MM.1S (cell line): ENCODE data around the gene NTN5.

ENCODE experiments used
- DNase-seq: peaks from one replicate; pipeline ENCODE4 v3.0.0-alpha.2; 2015
- H2AFZ ChIP-seq: fragments of 300-600 bp; sonication (generic); 2 replicates; pipeline ENCODE4 v1.6.0; 2016; ENCODE audit warnings: antibody characterized with exemption, low read length
- H3F3A ChIP-seq: fragments of 300-600 bp; sonication (generic); 2 replicates; pipeline ENCODE4 v1.6.1; 2016; ENCODE audit warnings: mild to moderate bottlenecking, antibody characterized with exemption, low read length, moderate library complexity, mixed read lengths; ENCODE audit not compliant: insufficient read depth
- H3K27ac ChIP-seq: fragments of 300-600 bp; sonication (generic); 2 replicates; pipeline ENCODE4 v1.5.1; 2016; ENCODE audit warnings: mild to moderate bottlenecking, low read length
- H3K27me3 ChIP-seq: fragments of 300-600 bp; sonication (generic); replicated peaks from 2 replicates; pipeline ENCODE4 v1.6.0; 2016; ENCODE audit warnings: low read length; ENCODE audit not compliant: insufficient read depth
- H3K36me3 ChIP-seq: fragments of 300-600 bp; sonication (generic); replicated peaks from 2 replicates; pipeline ENCODE4 v1.6.1; 2016; ENCODE audit warnings: mild to moderate bottlenecking, low read length, mixed read lengths; ENCODE audit not compliant: insufficient read depth
- H3K4me1 ChIP-seq: fragments of 300-600 bp; sonication (generic); 2 replicates; pipeline ENCODE4 v1.6.1; 2016; ENCODE audit warnings: low read length, mixed read lengths
- H3K4me2 ChIP-seq: fragments of 300-600 bp; sonication (generic); 2 replicates; pipeline ENCODE4 v1.6.0; 2016; ENCODE audit warnings: low read depth, low read length
- H3K4me3 ChIP-seq: fragments of 300-600 bp; sonication (generic); 2 replicates; pipeline ENCODE4 v1.5.1; 2016; ENCODE audit warnings: low read length, mixed read lengths
- H3K79me2 ChIP-seq: fragments of 300-600 bp; sonication (generic); 2 replicates; pipeline ENCODE4 v1.6.1; 2016; ENCODE audit warnings: mixed run types, low read length, mixed read lengths
- H3K9ac ChIP-seq: fragments of 300-600 bp; sonication (generic); 2 replicates; pipeline ENCODE4 v1.6.1; 2016; ENCODE audit warnings: low read length, mixed read lengths
- H3K9me2 ChIP-seq: fragments of 300-600 bp; sonication (generic); replicated peaks from 2 replicates; pipeline ENCODE4 v1.6.1; 2016; ENCODE audit warnings: mild to moderate bottlenecking, low read length, mixed read lengths; ENCODE audit not compliant: insufficient read depth
- H3K9me3 ChIP-seq: fragments of 300-600 bp; sonication (generic); replicated peaks from 2 replicates; pipeline ENCODE4 v1.6.1; 2016; ENCODE audit warnings: mild to moderate bottlenecking, low read length, mixed read lengths; ENCODE audit not compliant: insufficient read depth
- H4K20me1 ChIP-seq: fragments of 300-600 bp; sonication (generic); 2 replicates; pipeline ENCODE4 v1.6.1; 2016; ENCODE audit warnings: mild to moderate bottlenecking, low read length, moderate library complexity, mixed read lengths; ENCODE audit not compliant: insufficient read depth
- CTCF ChIP-seq: fragments of 300-600 bp; sonication (generic); IDR thresholded peaks from 2 replicates; pipeline ENCODE4 v1.5.1; 2016; ENCODE audit warnings: antibody characterized with exemption, low read length, mixed read lengths
- EZH2 ChIP-seq: fragments of 300-600 bp; sonication (generic); optimal IDR thresholded peaks from 2 replicates; pipeline ENCODE3; 2017; ENCODE audit warnings: low read depth, mild to moderate bottlenecking, antibody characterized with exemption, low read length, mixed read lengths
- EZH2phosphoT487 ChIP-seq: fragments of 300-600 bp; sonication (generic); IDR thresholded peaks from 2 replicates; pipeline ENCODE4 v1.6.1; 2018; ENCODE audit warnings: antibody characterized with exemption, low read length

Gene NTN5

GRCh38 chr19:48670699-48671445, 1.9 kb downstream of the NTN5 start:
- Histone ChIP-seq H4K20me1 (no peaks in the 10 kb centered on the region), H3K27me3 (peaks cover 56% of the 10 kb centered on the region), H3K4me2 (no peak overlapping the region), H3K9me2 (no peaks in the 10 kb centered on the region), H3F3A (no peaks in the 10 kb centered on the region), H2AFZ (no peak overlapping the region), H3K9ac (no peak overlapping the region), H3K9me3 (no peaks in the 10 kb centered on the region), H3K79me2 (no peaks in the 10 kb centered on the region), H3K36me3 (no peaks in the 10 kb centered on the region), H3K4me3 (no peak overlapping the region), H3K4me1 (no peaks in the 10 kb centered on the region), H3K27ac (no peak overlapping the region)
- no peak for DNase-seq
- no peak for TF ChIP-seq CTCF
- TF ChIP-seq EZH2phosphoT487 = no peak
- no peak for TF ChIP-seq EZH2

GRCh38 chr19:48669903-48670668, 2.7 kb downstream of the NTN5 start:
- H2AFZ ChIP-seq = no peak overlapping the region
- H3K27ac ChIP-seq = no peak overlapping the region
- H3K9me3 ChIP-seq = no peaks in the 10 kb centered on the region
- no peak for DNase-seq
- peaks cover 52% of the 10 kb centered on the region for H3K27me3 ChIP-seq
- H3K79me2 ChIP-seq = no peaks in the 10 kb centered on the region
- H3K9me2 ChIP-seq = no peaks in the 10 kb centered on the region
- no peaks in the 10 kb centered on the region for H3K36me3 ChIP-seq
- no peak overlapping the region for H3K4me3 ChIP-seq
- no peak overlapping the region for H3K4me2 ChIP-seq
- TF ChIP-seq EZH2 = no peak
- TF ChIP-seq CTCF = no peak
- TF ChIP-seq EZH2phosphoT487 = no peak
- H3K9ac ChIP-seq = no peak overlapping the region
- no peaks in the 10 kb centered on the region for H3F3A ChIP-seq
- H4K20me1 ChIP-seq = no peaks in the 10 kb centered on the region
- no peaks in the 10 kb centered on the region for H3K4me1 ChIP-seq

GRCh38 chr19:48668761-48669160, 4.1 kb downstream of the NTN5 start:
- H4K20me1 ChIP-seq = no peaks in the 10 kb centered on the region

More at GRCh38 chr19:48668761-48669160, 4.1 kb downstream of the NTN5 start:
- peaks cover 42% of the 10 kb centered on the region for H3K27me3 ChIP-seq
- H3K9me3 ChIP-seq = no peaks in the 10 kb centered on the region
- H3K9me2 ChIP-seq = no peaks in the 10 kb centered on the region
- TF ChIP-seq EZH2 (no peak), EZH2phosphoT487 (no peak), CTCF (no peak)
- no peaks in the 10 kb centered on the region for H3K36me3 ChIP-seq
- H3K9ac ChIP-seq = no peak overlapping the region
- H3F3A ChIP-seq = no peaks in the 10 kb centered on the region
- H3K79me2 ChIP-seq = no peaks in the 10 kb centered on the region
- H3K4me1 ChIP-seq = no peaks in the 10 kb centered on the region
- no peak overlapping the region for H3K4me2 ChIP-seq
- H2AFZ ChIP-seq = no peak overlapping the region
- no peak overlapping the region for H3K27ac ChIP-seq
- no peak for DNase-seq
- no peak overlapping the region for H3K4me3 ChIP-seq
